Common myeloid progenitor, CD34-positive (primary cell): ENCODE data around the gene RUNX3.

Source experiments
- CTCF ChIA-PET: fragments of 350-600 bp; sonication (Branson Sonifier 250); formaldehyde crosslinking; loops from one replicate; lab custom pipeline; 2021; ENCODE audit warnings: antibody characterized with exemption; lab: Charles Lee
- POLR2A ChIA-PET: fragments of 350-600 bp; sonication (Branson Sonifier 250); formaldehyde crosslinking; loops from one replicate; lab custom pipeline; 2021; ENCODE audit warnings: antibody characterized with exemption; lab: Charles Lee
- DNase-seq, 3 donors: peaks; one replicate each; pipeline versions ENCODE4 v3.0.0 to v3.0.0-alpha.2; 2013
- H3K27ac ChIP-seq, 2 experiments: 1 replicate in 1 of 2; 2 replicates in 1 of 2; pipeline ENCODE4 v1.7.0; 2013; ENCODE audit warnings: inconsistent platforms in 2 of 2, low read length in 2 of 2, mild to moderate bottlenecking in 2 of 2, low read depth in 1 of 2, moderate library complexity in 1 of 2; ENCODE audit not compliant: severe bottlenecking in 2 of 2, insufficient read depth in 1 of 2, poor library complexity in 1 of 2
- H3K27me3 ChIP-seq, 5 experiments: replicated peaks in 2 of 5; 1 replicate in 3 of 5; 2 replicates in 2 of 5; pipeline versions ENCODE4 v1.6.1 to v1.7.0; 2013; ENCODE audit warnings: low read length in 4 of 5, mild to moderate bottlenecking in 2 of 5, moderate library complexity in 2 of 5, inconsistent platforms in 1 of 5; ENCODE audit not compliant: insufficient read depth in 5 of 5, control insufficient read depth in 4 of 5
- H3K36me3 ChIP-seq, 4 experiments: 1 replicate in 2 of 4; 2 replicates in 2 of 4; pipeline versions ENCODE4 v1.6.1 to v1.7.0; 2013; ENCODE audit warnings: low read length in 3 of 4, control low read depth in 1 of 4, mild to moderate bottlenecking in 1 of 4; ENCODE audit not compliant: control insufficient read depth in 4 of 4, insufficient read depth in 4 of 4
- H3K4me1 ChIP-seq, 4 experiments: 1 replicate in 3 of 4; 2 replicates in 1 of 4; pipeline versions ENCODE4 v1.6.1 to v1.7.1; 2013; ENCODE audit warnings: low read length in 3 of 4, mild to moderate bottlenecking in 3 of 4, control low read depth in 1 of 4, inconsistent platforms in 1 of 4, moderate library complexity in 1 of 4; ENCODE audit not compliant: control insufficient read depth in 4 of 4, insufficient read depth in 4 of 4; ENCODE audit errors: control extremely low read depth in 1 of 4
- H3K4me3 ChIP-seq, 7 experiments: 1 replicate in 4 of 7; 2 replicates in 3 of 7; pipeline versions ENCODE4 v1.5.1 to v1.7.0; 2013; ENCODE audit warnings: mild to moderate bottlenecking in 7 of 7, low read length in 6 of 7, moderate library complexity in 6 of 7, inconsistent platforms in 2 of 7, low read depth in 2 of 7, control low read depth in 1 of 7; ENCODE audit not compliant: insufficient read depth in 4 of 7, control insufficient read depth in 1 of 7; ENCODE audit errors: extremely low read depth in 1 of 7
- H3K9me3 ChIP-seq, 5 experiments: 1 replicate in 4 of 5; 2 replicates in 1 of 5; pipeline versions ENCODE4 v1.6.1 to v1.7.1; 2013; ENCODE audit warnings: low read length in 4 of 5, mild to moderate bottlenecking in 2 of 5, inconsistent platforms in 1 of 5, low read depth in 1 of 5, moderate library complexity in 1 of 5; ENCODE audit not compliant: control insufficient read depth in 4 of 5, insufficient read depth in 2 of 5; ENCODE audit errors: control extremely low read depth in 1 of 5
- WGBS: methylation state at CpG from one replicate; pipeline ENCODE4 v1.1.5; 2013; ENCODE audit not compliant: insufficient coverage; 5-methylcytosine and 5-hydroxymethylcytosine counted together

The RUNX3 gene

GRCh38 chr1:24963099-24963872 is 33.2 kb upstream of the RUNX3 start:
- H3K4me3 ChIP-seq = peak overlapping the region in 1 of 7 experiments; percentile 26
- peaks cover 0 to 67% (median 6%) of the 10 kb centered on the region in 4 experiments for H3K4me1 ChIP-seq
- CTCF ChIA-PET = interaction anchor here (1.3 to 1.9 kb wide), 8 partner anchors 9 to 79 kb away, joined by 3 to 6 read pairs (median 4); no protein-coding TSS in a partner anchor
- no peak for DNase-seq
- no peak overlapping the region for H3K27ac ChIP-seq
- POLR2A ChIA-PET = interaction anchor here (1.0 to 1.2 kb wide), 2 partner anchors 9 to 59 kb away, joined by 3 read pairs; no protein-coding TSS in a partner anchor
- WGBS = 100% methylated on average over 6 of the region's 9 CpGs
- H3K36me3 ChIP-seq = no peaks in the 10 kb centered on the region
- H3K27me3 ChIP-seq = no peaks in the 10 kb centered on the region
- H3K9me3 ChIP-seq = no peaks in the 10 kb centered on the region

DNA sequence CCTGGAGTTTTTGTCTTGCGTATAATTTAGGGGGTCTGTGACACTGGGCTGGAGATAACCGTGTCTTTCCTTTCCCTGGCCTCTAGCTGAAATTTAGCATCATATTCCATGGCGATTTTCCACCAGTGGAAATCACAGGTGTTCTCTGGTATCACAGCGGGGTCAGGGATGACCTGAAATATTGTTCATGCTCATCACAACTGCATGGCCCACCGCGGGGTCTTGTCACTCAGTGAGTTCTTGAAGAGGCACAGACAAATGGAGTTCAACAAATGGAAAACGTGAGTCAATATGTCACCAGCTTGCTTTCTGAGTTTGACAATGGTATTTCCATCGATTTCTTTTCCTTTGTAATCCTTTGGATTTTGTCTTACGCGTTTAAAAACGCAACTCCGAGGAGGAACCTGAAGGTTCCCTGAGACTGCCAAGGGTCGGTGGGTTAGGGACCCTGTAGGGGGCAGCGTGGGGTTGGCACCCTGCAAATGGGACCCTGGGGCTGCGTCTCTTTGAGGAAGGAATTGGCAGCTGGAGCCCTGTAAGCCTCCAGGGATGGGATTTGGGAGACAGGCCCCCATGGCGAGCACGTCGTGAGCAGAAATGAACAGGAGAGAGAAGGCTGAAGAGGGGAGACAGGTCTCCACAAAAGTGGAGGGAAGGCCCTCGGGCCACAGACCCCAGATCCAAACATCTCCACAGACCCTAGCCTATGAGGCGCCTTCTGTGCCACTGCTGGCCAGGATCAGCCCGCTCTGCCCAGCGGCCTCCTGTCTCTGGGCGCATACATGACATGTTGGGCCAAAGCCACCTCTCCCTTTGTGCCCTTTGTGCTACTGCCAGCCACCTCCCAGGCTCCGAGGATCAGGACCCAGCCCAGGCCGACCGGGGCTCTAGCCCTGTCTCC is 32.1 kb upstream of the RUNX3 start:
- ChIA-PET POLR2A (no interaction called here), CTCF (interaction anchor here (1.0 to 1.8 kb wide), 10 partner anchors 8 to 80 kb away, joined by 3 to 6 read pairs (median 4); no protein-coding TSS in a partner anchor)
- no peaks in the 10 kb centered on the region for H3K9me3 ChIP-seq
- DNase-seq = peak in 1 of 3 donors; percentile 28
- no peak overlapping the region for H3K4me3 ChIP-seq
- H3K4me1 ChIP-seq = peaks cover 0 to 77% (median 11%) of the 10 kb centered on the region in 4 experiments
- H3K27me3 ChIP-seq = no peaks in the 10 kb centered on the region
- H3K27ac ChIP-seq = no peak overlapping the region
- H3K36me3 ChIP-seq = no peaks in the 10 kb centered on the region
- 91% methylated on average over 25 of the region's 26 CpGs for WGBS

DNA sequence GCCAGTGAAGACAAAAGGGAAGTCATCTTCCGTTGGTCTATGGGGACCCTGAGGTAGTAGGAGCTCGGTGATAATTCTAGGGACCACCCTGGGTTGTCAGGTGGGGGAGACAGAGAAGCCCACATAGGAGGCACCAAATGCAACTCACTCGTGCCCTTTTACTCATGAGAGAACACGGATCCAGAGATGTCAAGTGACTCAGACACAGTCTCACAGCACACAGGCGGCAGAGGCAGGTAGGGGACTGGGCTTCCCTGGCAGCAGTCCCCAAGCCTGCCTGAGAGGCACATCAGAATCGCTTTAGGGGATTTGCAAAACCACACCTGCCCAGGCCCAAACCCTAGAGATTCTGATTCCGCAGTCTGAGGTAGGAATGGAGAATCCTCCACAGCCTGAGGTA is 31.3 kb upstream of the RUNX3 start:
- 96% methylated on average over 6 of the region's 7 CpGs for WGBS
- Histone ChIP-seq H3K4me1 (peaks cover 0 to 79% (median 18%) of the 10 kb centered on the region in 4 experiments), H3K27ac (no peak overlapping the region), H3K36me3 (no peaks in the 10 kb centered on the region), H3K4me3 (no peak overlapping the region), H3K27me3 (no peaks in the 10 kb centered on the region), H3K9me3 (no peaks in the 10 kb centered on the region)
- ChIA-PET POLR2A (no interaction called here), CTCF (interaction anchor here (0.5 to 1.7 kb wide), 6 partner anchors 9 to 108 kb away, joined by 3 to 5 read pairs (median 3); no protein-coding TSS in a partner anchor)
- DNase-seq = no peak

- Histone ChIP-seq H3K27me3 (no peaks in the 10 kb centered on the region), H3K27ac (no peak overlapping the region), H3K36me3 (no peaks in the 10 kb centered on the region), H3K9me3 (no peaks in the 10 kb centered on the region), H3K4me1 (peaks cover 0 to 79% (median 20%) of the 10 kb centered on the region in 4 experiments), H3K4me3 (no peak overlapping the region)
- POLR2A ChIA-PET = interaction anchor here (0.6 kb wide), 1 partner anchor 30 kb away, joined by 3 read pairs; the partner anchor contains the start of gene RUNX3
- WGBS = 96% methylated on average over 11 of the region's 11 CpGs
- CTCF ChIA-PET = interaction anchor here (1.1 to 1.5 kb wide), 5 partner anchors 18 to 141 kb away, joined by 3 to 6 read pairs (median 3); no protein-coding TSS in a partner anchor
- no peak for DNase-seq
These were observed 30.2 kb upstream of the RUNX3 start for GRCh38 chr1:24960071-24960801.

DNA sequence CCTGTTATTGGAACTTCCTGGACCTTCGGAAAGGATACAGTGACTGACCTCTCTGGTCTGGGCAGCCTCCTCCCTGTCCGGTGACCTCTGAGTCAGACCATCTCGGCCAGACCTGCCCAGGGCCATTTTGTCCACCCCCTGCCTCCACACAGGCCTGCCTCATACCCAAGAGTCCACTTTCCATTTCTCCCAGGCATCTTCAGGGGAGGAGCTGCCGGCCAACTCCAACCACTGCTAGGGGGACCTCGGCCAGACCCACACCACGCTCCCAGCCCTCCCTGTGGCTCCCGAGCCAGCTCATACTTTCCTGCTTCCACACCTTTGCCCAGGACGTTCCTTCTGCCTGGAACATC is 29.5 kb upstream of the RUNX3 start:
- H3K36me3 ChIP-seq = no peaks in the 10 kb centered on the region
- DNase-seq = no peak
- H3K9me3 ChIP-seq = no peaks in the 10 kb centered on the region
- WGBS = over 99% methylated on average over 8 of the region's 8 CpGs
- H3K4me1 ChIP-seq = peaks cover 0 to 79% (median 24%) of the 10 kb centered on the region in 4 experiments
- no peaks in the 10 kb centered on the region for H3K27me3 ChIP-seq
- no peak overlapping the region for H3K27ac ChIP-seq
- H3K4me3 ChIP-seq = no peak overlapping the region
- POLR2A ChIA-PET = interaction anchor here (0.6 kb wide), 1 partner anchor 29 kb away, joined by 3 read pairs; the partner anchor contains the start of gene RUNX3
- CTCF ChIA-PET = interaction anchor here (1.1 to 1.5 kb wide), 5 partner anchors 19 to 142 kb away, joined by 3 to 6 read pairs (median 3); no protein-coding TSS in a partner anchor

- no peak for DNase-seq
- Histone ChIP-seq H3K9me3 (no peaks in the 10 kb centered on the region), H3K27ac (no peak overlapping the region), H3K4me3 (no peak overlapping the region), H3K36me3 (no peaks in the 10 kb centered on the region), H3K4me1 (peaks cover 0 to 79% (median 28%) of the 10 kb centered on the region in 4 experiments), H3K27me3 (no peaks in the 10 kb centered on the region)
- CTCF ChIA-PET = interaction anchor here (1.5 to 1.7 kb wide), 3 partner anchors 79 to 143 kb away, joined by 3 to 7 read pairs (median 6); no protein-coding TSS in a partner anchor
- WGBS = 98% methylated on average over 23 of the region's 23 CpGs
- POLR2A ChIA-PET = no interaction called here
These were observed 28.9 kb upstream of the RUNX3 start for GRCh38 chr1:24958766-24959622.
